NCI-H1436 treated with DMSO at 0.1 percent for 48 hours (cell line): ENCODE measurements around the gene PLXNC1.
"Not testable (repeated sequence)": the region's sequence is repeated elsewhere in the genome, so short reads cannot be mapped to it uniquely, and the experiment has no call there.

ENCODE experiments used
- DNase-seq: peaks from one replicate; lab custom pipeline; 2025; lab: John Stamatoyannopoulos, UW

The PLXNC1 gene

GRCh38 chr12:94297876-94298505 is 149.6 kb downstream of the PLXNC1 start:
- DNase-seq: no peak

GRCh38 chr12:94299846-94300245 is 151.5 kb downstream of the PLXNC1 start:
- DNase-seq: no peak

GRCh38 chr12:94304012-94304411 is 155.6 kb downstream of the PLXNC1 start:
- DNase-seq: no peak

- no peak for DNase-seq
Observed at GRCh38 chr12:94304566-94305061, 156.2 kb downstream of the PLXNC1 start.

- DNase-seq: no peak
Observed at GRCh38 chr12:94305130-94305957, 157.0 kb downstream of the PLXNC1 start.

GRCh38 chr12:94308612-94309011 is 160.2 kb downstream of the PLXNC1 start:
- DNase-seq: no peak

- DNase-seq: no peak
Observed at GRCh38 chr12:94309373-94309772, 161.0 kb downstream of the PLXNC1 start.

GRCh38 chr12:94312378-94312777 is 164.0 kb downstream of the PLXNC1 start:
- no peak for DNase-seq

- not testable (repeated sequence) for DNase-seq
Observed at GRCh38 chr12:94316600-94316999, 168.2 kb downstream of the PLXNC1 start.

GRCh38 chr12:94318181-94318580 is 169.8 kb downstream of the PLXNC1 start:
- DNase-seq: no peak

GRCh38 chr12:94320109-94320508 is 171.7 kb downstream of the PLXNC1 start:
- no peak for DNase-seq

GRCh38 chr12:94322346-94322745 is 174.0 kb downstream of the PLXNC1 start:
- no peak for DNase-seq

GRCh38 chr12:94326234-94326633 is 177.9 kb downstream of the PLXNC1 start:
- DNase-seq: no peak

- no peak for DNase-seq
Observed at GRCh38 chr12:94326727-94327126, 178.3 kb downstream of the PLXNC1 start.

GRCh38 chr12:94327809-94328208 is 179.4 kb downstream of the PLXNC1 start:
- DNase-seq: no peak

GRCh38 chr12:94329366-94329765 is 181.0 kb downstream of the PLXNC1 start:
- no peak for DNase-seq

- DNase-seq: no peak
Observed at GRCh38 chr12:94333396-94333795, 185.0 kb downstream of the PLXNC1 start.

- no peak for DNase-seq
Observed at GRCh38 chr12:94336211-94336925, 188.0 kb downstream of the PLXNC1 start.

- DNase-seq: no peak
Observed at GRCh38 chr12:94338006-94338794, 189.8 kb downstream of the PLXNC1 start.

GRCh38 chr12:94340573-94340972 is 192.2 kb downstream of the PLXNC1 start:
- DNase-seq: no peak

- no peak for DNase-seq
Observed at GRCh38 chr12:94353130-94353529, 204.8 kb downstream of the PLXNC1 start.
